GM18867 (cell line): Measurements from ENCODE around the gene DPP9.
"Not testable (repeated sequence)": the region's sequence is repeated elsewhere in the genome, so short reads cannot be mapped to it uniquely, and the experiment has no call there.

Experiments used
- ATAC-seq: cut with Tn5 transposase; IDR thresholded peaks from one replicate; pipeline ENCODE4 v1.9.1; 2021; ENCODE audit warnings: mild to moderate bottlenecking, moderate library complexity; ENCODE audit not compliant: unreplicated experiment

The DPP9 gene

GRCh38 chr19:4723595-4724514 is at the start of gene DPP9:
Gene DPP9 (minus strand): TSS chr19:4723842. CDS start chr19:4719906, 3,936 bp downstream.
- ATAC-seq: peak; percentile 84

- no peak for ATAC-seq
Observed at GRCh38 chr19:4773047-4773640, 49.5 kb upstream of the DPP9 start.

- no peak for ATAC-seq
Observed at GRCh38 chr19:4772566-4772965, 48.9 kb upstream of the DPP9 start.

- no peak for ATAC-seq
Observed at GRCh38 chr19:4768934-4769777, 45.5 kb upstream of the DPP9 start.

GRCh38 chr19:4764393-4764660 is 40.7 kb upstream of the DPP9 start:
- ATAC-seq: no peak

GRCh38 chr19:4763021-4763420 is 39.4 kb upstream of the DPP9 start:
- no peak for ATAC-seq

GRCh38 chr19:4760285-4760650 is 36.6 kb upstream of the DPP9 start:
- ATAC-seq: no peak

- ATAC-seq: peak; percentile 68
Observed at GRCh38 chr19:4759388-4760284, 36.0 kb upstream of the DPP9 start.

- no peak for ATAC-seq
Observed at GRCh38 chr19:4758659-4759058, 35.0 kb upstream of the DPP9 start.

- no peak for ATAC-seq
Observed at GRCh38 chr19:4758082-4758481, 34.4 kb upstream of the DPP9 start.

GRCh38 chr19:4755459-4755858 is 31.8 kb upstream of the DPP9 start:
- ATAC-seq: no peak

GRCh38 chr19:4754248-4754647 is 30.6 kb upstream of the DPP9 start:
- no peak for ATAC-seq

GRCh38 chr19:4749870-4750590 is 26.4 kb upstream of the DPP9 start:
- no peak for ATAC-seq

GRCh38 chr19:4748589-4748988 is 24.9 kb upstream of the DPP9 start:
- ATAC-seq: no peak

- ATAC-seq: no peak
Observed at GRCh38 chr19:4748185-4748584, 24.5 kb upstream of the DPP9 start.

GRCh38 chr19:4745986-4746385 is 22.3 kb upstream of the DPP9 start:
- ATAC-seq: no peak

GRCh38 chr19:4745175-4745574 is 21.5 kb upstream of the DPP9 start:
- not testable (repeated sequence) for ATAC-seq

GRCh38 chr19:4744451-4745174 is 21.0 kb upstream of the DPP9 start:
- ATAC-seq: no peak
